HG03558 (cell line): Measurements from ENCODE around the gene NUBPL.
"Not testable (repeated sequence)": the region's sequence is repeated elsewhere in the genome, so short reads cannot be mapped to it uniquely, and the experiment has no call there.

ENCODE experiments used
- ATAC-seq: cut with Tn5 transposase; IDR thresholded peaks from one replicate; pipeline ENCODE4 v1.9.1; 2021; ENCODE audit warnings: moderate number of reproducible peaks; ENCODE audit not compliant: unreplicated experiment; ENCODE audit errors: extremely low read depth

Gene NUBPL

GRCh38 chr14:31858868-31859267 is 297.7 kb downstream of the NUBPL start:
- ATAC-seq: no peak

GRCh38 chr14:31864937-31865855 is 304.0 kb downstream of the NUBPL start:
- ATAC-seq: no peak

GRCh38 chr14:31867570-31867969 is 306.4 kb downstream of the NUBPL start:
- no peak for ATAC-seq

GRCh38 chr14:31868096-31868495 is 306.9 kb downstream of the NUBPL start:
- ATAC-seq: not testable (repeated sequence)

GRCh38 chr14:31876741-31877140 is 315.5 kb downstream of the NUBPL start:
- no peak for ATAC-seq

- ATAC-seq: no peak
These were observed 316.1 kb downstream of the NUBPL start for GRCh38 chr14:31877255-31877798.

- ATAC-seq: no peak
These were observed 318.6 kb downstream of the NUBPL start for GRCh38 chr14:31879661-31880348.

- ATAC-seq: no peak
These were observed 319.7 kb downstream of the NUBPL start for GRCh38 chr14:31880935-31881334.

GRCh38 chr14:31881531-31882310 is 320.5 kb downstream of the NUBPL start:
- ATAC-seq: no peak

- no peak for ATAC-seq
These were observed 323.0 kb downstream of the NUBPL start for GRCh38 chr14:31884238-31884637.

GRCh38 chr14:31884776-31885379 is 323.7 kb downstream of the NUBPL start:
- no peak for ATAC-seq

GRCh38 chr14:31886156-31886835 is 325.1 kb downstream of the NUBPL start:
- ATAC-seq: no peak

GRCh38 chr14:31887929-31888580 is 326.9 kb downstream of the NUBPL start:
- no peak for ATAC-seq

GRCh38 chr14:31889297-31889696 is 328.1 kb downstream of the NUBPL start:
- no peak for ATAC-seq

- not testable (repeated sequence) for ATAC-seq
These were observed 329.0 kb downstream of the NUBPL start for GRCh38 chr14:31890202-31890601.

- ATAC-seq: no peak
These were observed 332.1 kb downstream of the NUBPL start for GRCh38 chr14:31893221-31893757.

- ATAC-seq: no peak
These were observed 333.1 kb downstream of the NUBPL start for GRCh38 chr14:31894351-31894750.

- ATAC-seq: no peak
These were observed 334.0 kb downstream of the NUBPL start for GRCh38 chr14:31895206-31895605.

GRCh38 chr14:31895646-31896045 is 334.4 kb downstream of the NUBPL start:
- no peak for ATAC-seq
